ENCODE data around the gene GRM5.
A peak's percentile ranks its signal among the peaks of the same experiment; 100 is the strongest.

GRM5 gene

GRCh38 chr11:88603091-88603867, 462.5 kb downstream of the GRM5 start:
- no peak for DNase-seq

- DNase-seq, result no peak
These were observed 468.4 kb downstream of the GRM5 start for GRCh38 chr11:88597387-88597786.

- DNase-seq, result no peak
These were observed 469.0 kb downstream of the GRM5 start for GRCh38 chr11:88596786-88597185.

- DNase-seq, result no peak
These were observed 471.4 kb downstream of the GRM5 start for GRCh38 chr11:88594274-88594950.

- DNase-seq, result no peak
These were observed 475.4 kb downstream of the GRM5 start for GRCh38 chr11:88590361-88590760.

- no peak for DNase-seq
These were observed 482.5 kb downstream of the GRM5 start for GRCh38 chr11:88583251-88583650.

GRCh38 chr11:88579466-88579865, 486.3 kb downstream of the GRM5 start:
- no peak for DNase-seq

GRCh38 chr11:88576741-88577140, 489.0 kb downstream of the GRM5 start:
- DNase-seq, result no peak

GRCh38 chr11:88575916-88576315, 489.9 kb downstream of the GRM5 start:
- no peak for DNase-seq

GRCh38 chr11:88569342-88569741, 496.4 kb downstream of the GRM5 start:
- no peak for DNase-seq

- DNase-seq, result no peak
These were observed 510.0 kb downstream of the GRM5 start for GRCh38 chr11:88555829-88556202.

- DNase-seq, result no peak
These were observed 510.6 kb downstream of the GRM5 start for GRCh38 chr11:88555018-88555828.

- no peak for DNase-seq
These were observed 512.6 kb downstream of the GRM5 start for GRCh38 chr11:88553204-88553603.

- DNase-seq, result peak; percentile 19 to 28
These were observed 513.3 kb downstream of the GRM5 start for GRCh38 chr11:88552379-88553062.

- no peak for DNase-seq
These were observed 521.0 kb downstream of the GRM5 start for GRCh38 chr11:88544656-88545280.

GRCh38 chr11:88543902-88544655, 521.7 kb downstream of the GRM5 start:
- DNase-seq, result peak; percentile 43 to 46

- DNase-seq, result no peak
These were observed 524.8 kb downstream of the GRM5 start for GRCh38 chr11:88541006-88541405.

GRCh38 chr11:88538098-88538497, 527.7 kb downstream of the GRM5 start:
- DNase-seq, result no peak

- no peak for DNase-seq
These were observed 528.2 kb downstream of the GRM5 start for GRCh38 chr11:88537613-88538012.

- DNase-seq, result no peak
These were observed 529.0 kb downstream of the GRM5 start for GRCh38 chr11:88536616-88537265.

GRCh38 chr11:88535916-88536547, 529.8 kb downstream of the GRM5 start:
- DNase-seq, result no peak
